HG02763 (cell line): ENCODE data around the gene NEURL1.
"Not testable (repeated sequence)": the region's sequence is repeated elsewhere in the genome, so short reads cannot be mapped to it uniquely, and the experiment has no call there.

Source experiments
- ATAC-seq: cut with Tn5 transposase; IDR thresholded peaks from one replicate; pipeline ENCODE4 v1.9.1; 2021; ENCODE audit warnings: mild to moderate bottlenecking, moderate library complexity; ENCODE audit not compliant: unreplicated experiment

Gene NEURL1

DNA sequence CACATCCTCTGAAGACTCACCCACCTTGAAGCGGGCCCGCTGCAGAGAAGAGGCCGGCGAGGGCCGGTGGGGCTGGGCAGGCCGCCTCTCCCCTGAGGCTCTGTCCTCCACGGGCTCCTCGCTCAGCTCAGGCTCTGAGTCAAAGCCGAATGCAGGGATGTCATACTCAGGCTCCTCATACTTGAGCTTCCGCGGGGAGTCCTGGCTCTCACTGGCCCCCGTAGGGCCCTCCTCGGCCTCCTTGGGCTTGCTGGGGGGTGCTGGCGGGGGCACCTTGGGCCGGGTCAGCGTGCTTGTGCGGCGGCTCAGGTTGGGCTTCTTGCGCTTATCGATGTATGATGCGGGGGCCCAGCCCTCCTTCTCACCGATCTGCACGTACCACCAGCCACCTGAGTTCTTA is 109.9 kb downstream of the NEURL1 start:
- ATAC-seq: no peak

DNA sequence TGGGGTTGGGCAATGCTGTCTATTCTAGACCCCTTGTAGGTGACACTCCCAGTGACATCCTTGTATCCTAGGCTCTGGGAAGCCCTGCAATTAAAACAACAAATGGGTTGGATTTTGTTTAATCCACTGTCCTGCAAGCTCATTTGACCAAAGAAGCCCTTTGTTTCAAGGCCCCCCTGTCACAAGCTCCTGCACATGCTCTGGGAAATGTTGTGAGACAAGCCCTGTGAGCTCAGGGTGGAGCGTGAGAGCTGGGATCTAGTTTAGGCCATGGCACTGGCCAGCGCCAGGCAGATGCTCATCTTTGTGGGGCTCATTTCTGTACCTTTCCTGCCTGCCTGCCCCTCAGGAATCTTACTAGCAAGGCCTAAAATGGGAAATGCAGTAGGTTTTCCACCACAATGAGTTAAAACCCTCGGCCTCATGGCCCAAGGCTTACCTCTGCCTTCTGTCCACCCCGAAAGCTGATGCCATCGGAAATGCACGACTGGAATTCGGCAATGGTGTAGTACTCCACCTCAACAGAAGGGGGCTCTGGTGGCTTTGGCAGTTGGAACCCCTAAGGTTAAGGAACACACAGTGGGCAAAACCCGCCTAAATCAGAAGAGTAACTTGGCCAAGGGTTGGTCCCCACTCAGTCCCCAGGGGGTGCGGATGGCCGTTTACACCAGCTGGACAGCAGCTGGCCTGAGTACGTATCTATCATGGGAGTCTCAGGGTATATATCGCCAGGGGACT is 112.0 kb downstream of the NEURL1 start:
- no peak for ATAC-seq

DNA sequence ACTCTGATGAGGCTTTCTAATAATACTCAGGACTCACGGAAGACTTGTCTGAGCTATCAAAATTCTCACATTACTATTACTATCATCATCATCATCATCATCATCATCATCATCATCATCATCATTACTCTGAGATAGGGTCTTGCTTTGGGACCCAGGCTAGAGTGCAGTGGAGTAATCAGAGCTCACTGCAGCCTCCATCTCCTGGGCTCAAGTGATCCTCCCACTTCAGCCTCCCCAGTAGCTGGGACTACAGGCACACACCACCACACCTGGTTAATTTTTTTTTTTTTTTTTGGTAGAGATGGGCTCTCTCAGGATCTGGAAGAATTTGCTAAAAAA is 112.6 kb downstream of the NEURL1 start:
- ATAC-seq: not testable (repeated sequence)

DNA sequence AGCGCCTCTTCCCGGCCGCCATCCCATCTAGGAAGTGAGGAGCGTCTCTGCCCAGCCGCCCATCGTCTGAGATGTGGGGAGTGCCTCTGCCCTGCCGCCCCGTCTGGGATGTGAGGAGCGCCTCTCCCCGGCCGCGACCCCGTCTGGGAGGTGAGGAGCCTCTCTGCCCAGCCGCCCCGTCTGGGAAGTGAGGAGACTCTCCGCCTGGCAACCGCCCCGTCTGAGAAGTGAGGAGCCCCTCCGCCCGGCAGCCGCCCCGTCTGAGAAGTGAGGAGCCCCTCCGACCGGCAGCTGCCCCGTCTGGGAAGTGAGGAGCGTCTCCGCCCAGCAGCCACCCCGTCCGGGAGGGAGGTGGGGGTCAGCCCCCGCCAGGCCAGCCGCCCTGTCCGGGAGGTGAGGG is 113.5 kb downstream of the NEURL1 start:
- ATAC-seq: not testable (repeated sequence)

DNA sequence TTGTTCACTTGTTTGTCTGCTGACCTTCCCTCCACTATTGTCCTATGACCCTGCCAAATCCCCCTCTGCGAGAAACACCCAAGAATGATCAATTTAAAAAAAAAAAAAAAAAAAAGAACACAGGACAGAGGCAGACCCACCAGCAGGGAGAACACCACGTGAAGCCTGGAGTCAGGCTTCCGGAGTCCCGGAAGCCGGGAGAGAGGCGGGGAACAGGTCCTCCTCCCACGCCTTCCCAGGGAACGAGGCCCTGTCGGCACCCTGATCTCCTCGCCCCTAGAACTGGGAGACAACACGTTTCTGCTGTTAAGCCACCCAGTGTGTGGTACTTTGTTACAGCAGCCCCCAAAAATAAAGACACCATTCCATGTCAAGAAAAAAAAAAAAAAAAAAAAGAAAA is 114.6 kb downstream of the NEURL1 start:
- not testable (repeated sequence) for ATAC-seq

DNA sequence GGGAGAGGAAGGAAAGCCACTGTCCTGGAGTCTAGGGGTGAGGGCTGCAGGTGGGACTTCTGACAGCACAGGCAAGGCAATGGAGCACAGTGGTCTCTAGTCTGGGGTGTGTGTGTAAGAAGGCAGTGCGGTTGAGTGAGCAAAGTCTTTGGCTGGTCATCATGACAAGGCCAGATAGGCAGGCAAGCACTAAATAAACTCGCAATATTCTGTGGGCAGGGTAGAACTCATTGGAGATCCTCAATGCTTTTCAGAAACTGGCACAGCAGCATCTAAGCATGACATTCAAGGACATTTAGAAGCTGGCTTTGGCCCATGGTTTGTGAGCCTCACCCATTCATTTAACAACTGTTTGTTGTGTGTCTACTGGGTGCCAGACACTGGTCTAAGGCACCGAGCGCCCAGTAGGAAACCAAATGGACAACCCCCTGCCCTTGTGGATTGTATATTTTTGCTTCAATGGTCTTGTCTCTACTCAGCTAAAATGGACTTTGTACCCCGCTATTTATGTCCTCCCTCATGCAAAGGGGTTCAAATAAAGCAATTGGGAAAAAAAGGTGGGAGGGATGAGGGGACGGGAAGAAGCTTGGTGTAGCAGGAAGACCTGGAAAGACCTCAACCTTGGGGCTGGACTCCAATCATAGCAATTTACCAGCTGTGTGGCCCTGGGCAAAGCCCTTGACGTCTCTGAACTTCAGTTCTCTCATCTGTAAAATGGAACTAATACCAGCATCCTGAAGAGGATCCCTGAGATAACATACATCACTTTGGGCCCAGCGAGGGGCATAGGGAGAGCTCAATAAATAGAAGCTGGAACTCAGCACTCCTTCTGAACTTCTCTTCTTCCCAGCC is 116.0 kb downstream of the NEURL1 start:
- no peak for ATAC-seq

DNA sequence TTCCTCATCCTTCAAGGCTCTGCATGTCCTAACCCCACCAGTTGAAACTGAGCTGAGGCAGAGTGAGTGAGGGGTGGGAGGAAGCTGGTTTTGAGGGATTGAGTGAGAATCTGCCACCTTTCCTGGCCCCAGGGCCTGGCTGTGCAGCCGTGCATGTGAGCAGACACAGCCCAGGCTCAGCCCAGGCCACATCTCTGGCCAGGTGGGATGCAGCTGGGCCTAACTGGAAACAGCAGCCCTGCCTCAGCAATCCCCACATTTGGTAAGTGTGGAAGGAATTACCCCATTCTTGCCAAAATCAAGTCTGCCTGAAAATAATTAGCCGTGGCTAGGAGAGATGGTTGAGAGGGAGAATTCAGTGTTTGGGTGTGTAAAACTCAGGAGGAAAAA is 116.6 kb downstream of the NEURL1 start:
- no peak for ATAC-seq

DNA sequence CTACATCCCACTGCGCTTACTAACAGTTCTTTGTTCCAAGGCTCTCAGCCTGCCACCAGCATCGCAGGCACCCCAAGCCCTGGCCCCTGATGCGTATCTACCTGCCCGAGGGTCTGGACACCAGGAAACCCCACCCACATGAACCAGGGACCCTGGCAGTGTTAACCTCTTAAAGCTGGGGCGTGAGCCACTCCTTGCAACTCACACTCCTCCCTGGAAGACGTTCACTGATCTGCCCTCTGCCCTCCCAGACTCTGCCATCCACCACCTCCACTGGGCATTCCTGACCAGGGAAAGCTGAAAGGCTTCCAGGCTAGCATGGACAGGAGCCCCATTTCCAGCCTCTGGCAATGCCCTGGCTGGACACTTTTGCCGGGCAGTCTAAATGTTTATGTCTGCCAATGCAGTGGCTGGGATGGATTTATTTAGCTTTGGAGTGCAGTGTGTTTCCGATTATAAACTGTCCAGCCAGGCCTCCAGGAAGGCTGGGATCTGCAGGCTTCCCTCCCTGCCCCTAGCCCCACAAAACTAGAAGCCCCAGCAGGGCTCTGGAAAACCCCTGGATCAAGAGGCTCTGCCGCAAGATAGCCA is 117.5 kb downstream of the NEURL1 start:
- ATAC-seq: no peak

DNA sequence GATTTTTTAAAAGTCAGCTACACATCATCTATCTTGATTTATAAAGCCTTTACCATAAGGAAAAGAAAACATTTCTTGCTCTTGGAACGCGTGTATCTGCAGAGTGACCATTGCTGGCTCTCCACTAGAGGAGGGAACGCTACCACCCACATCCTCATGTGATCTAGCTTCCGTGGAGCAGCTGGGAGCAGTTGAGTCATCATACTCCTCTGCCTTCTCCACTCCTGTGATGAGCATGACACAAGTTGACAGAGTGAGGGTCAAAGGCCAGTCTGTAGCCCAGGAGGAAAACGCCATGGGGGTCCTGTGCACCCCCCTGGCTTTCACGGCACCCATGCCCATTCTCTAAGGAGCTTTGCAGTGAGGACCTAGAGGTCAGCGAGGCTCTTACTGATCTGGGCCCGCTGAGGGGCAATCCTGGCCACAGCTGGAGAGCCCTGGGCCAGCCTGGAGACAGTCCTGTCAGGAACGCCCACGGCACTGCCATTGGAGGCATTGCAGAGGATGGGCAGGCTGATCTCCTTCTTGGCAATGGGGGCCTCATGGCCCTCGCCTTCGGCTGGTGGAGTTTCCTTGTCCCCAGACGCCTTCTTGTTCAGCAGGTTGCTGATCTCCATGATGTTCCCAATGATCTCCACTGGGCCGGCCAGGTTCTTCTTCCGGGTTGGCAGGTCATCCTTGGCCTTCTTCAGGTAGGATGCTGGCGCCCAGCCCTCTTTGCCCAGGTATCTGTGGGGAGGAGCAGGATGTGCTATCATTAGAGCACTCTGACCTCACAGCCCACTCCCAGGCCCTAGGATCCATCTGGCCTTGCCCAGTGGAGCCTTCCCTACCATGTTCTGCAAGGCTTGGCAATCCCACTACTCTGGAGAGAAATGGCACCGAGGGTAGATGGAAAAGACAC is 119.2 kb downstream of the NEURL1 start:
- no peak for ATAC-seq

DNA sequence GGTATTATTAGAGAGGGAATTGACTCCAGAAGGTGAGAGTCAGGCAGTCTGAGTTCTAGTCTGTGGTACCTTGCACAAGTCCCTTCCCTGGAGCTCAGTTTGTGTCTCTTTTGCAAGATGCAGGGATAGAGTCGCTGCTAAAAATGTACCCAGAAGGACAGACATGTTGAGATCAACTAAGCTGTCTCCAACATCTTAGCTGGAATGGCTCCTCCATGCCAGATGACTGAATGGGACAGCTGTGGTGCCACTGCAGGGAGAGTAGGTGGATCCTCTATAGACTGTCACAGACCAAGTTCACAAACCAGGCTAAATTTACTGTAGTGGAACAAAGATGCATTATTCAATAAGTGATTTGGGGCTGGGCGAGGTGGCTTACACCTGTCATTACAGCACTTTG is 120.1 kb downstream of the NEURL1 start:
- ATAC-seq: no peak

DNA sequence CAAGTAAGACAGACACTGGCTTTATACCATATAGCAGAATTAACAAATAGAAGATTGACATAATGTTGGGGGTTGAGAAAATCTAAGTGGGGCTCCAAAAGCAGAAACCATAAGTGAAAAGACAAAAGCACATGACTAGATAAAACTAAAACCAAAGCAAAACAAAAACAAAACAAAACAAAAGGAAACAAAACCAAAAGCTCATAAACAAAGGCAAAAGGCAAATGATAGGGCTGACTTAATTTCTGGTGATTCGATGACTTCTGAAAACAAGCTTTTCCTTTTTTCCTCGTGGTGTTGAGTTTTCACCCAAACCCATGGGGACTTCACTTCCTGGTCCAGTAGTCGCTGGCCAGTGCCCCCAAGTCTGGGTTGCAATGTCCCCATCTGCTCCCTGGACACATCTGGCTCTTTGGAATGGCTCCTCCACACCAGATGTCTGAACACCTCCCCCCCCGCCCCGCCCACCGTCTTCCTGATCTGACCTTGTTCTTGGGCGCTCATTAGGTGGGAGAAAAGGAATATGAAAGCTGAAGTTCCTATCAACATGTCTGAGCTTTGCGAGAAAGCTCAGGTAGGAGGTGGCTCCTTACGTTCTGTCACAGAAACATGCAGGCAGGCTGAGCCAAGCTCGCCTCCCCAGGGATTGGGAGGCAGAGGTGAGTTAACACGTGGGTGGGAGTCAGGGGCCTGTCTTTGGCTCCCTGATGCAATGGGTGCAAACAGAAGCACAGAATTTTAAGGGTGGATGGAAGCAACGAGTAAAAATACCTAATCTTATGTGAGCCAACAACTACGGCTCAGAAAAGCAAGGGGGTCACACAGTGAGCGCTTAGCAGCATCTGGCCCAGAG is 121.0 kb downstream of the NEURL1 start:
- ATAC-seq: no peak

DNA sequence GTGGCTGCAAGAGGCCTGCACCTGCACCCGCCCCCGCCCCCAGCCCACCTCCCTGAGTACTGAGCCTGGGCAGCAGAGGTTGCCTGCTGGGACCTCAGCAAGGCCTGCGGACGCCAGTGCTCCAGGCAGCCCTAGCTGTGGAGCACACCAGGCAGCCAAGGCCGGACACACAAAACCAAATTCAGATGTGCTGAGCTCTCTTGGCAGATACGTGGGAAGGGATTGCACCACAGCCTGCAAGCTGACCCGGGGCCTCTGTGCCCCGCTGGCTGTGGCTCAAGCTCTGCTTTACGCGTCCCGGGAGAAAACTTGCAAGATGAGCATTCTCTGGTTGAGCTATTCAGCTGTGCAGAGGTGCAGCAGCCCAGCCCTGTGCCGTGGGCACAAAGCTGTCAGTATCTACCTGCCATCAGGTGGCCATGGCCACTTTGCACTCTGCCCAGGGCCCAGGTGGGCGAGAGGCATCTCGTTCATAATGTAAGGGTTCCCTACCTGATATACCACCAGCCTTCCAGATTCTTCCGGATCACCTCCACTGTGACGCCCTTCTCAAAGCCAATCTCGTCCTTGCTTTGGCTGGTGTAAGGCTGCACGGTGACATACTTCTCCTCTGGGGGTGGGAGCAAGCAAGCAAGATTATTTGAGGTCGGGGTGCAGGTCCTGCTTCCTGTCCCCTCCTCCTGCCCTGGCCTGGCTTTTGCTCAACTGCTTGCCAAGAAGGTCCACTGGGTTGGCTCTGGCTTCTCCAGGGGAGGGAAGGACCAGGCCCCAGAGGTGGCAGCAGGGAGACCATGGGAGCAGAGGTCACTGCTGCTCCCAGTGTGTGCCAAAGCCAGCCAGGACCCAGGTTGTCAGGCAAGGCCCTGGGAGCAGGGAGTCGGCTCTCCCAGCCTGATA is 123.4 kb downstream of the NEURL1 start:
- ATAC-seq: no peak

DNA sequence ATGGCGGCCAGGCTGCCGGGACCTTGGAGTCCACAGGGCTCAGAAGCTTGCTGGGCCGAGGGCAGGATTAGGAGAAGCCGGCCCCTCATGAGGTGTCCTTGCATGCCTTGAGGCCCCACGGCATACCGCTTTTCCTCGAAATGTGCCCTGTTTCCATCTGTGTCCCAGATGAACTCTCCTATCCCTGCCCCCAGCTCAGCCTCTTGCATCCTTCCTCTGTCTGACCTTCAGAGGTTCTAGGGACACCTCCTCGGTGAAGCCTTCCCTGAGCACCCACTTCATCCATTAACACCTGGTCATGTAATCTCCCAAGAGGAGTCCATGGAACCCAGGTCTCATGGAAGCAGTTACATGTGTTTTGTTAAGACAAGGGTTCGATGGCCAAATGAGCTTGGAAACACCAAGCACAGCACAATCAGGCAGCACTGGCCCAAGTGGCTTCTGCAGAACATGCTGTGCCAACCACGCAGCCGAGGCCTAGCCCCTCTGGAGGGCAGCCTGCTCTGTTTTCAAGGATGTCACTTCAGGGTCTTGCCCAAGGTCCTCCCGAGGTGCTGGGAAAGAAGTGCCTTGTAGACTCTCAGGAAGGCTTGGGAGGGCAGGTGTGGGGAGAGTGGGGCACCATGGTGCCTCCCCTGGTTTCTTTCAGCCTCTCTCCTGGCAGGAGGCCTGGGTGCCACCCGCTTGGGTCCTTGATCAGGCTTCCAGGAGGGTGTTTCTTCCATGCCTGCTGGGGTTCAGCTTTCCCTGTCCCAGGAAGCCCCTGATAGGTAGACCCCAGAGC is 124.3 kb downstream of the NEURL1 start:
- ATAC-seq: no peak

DNA sequence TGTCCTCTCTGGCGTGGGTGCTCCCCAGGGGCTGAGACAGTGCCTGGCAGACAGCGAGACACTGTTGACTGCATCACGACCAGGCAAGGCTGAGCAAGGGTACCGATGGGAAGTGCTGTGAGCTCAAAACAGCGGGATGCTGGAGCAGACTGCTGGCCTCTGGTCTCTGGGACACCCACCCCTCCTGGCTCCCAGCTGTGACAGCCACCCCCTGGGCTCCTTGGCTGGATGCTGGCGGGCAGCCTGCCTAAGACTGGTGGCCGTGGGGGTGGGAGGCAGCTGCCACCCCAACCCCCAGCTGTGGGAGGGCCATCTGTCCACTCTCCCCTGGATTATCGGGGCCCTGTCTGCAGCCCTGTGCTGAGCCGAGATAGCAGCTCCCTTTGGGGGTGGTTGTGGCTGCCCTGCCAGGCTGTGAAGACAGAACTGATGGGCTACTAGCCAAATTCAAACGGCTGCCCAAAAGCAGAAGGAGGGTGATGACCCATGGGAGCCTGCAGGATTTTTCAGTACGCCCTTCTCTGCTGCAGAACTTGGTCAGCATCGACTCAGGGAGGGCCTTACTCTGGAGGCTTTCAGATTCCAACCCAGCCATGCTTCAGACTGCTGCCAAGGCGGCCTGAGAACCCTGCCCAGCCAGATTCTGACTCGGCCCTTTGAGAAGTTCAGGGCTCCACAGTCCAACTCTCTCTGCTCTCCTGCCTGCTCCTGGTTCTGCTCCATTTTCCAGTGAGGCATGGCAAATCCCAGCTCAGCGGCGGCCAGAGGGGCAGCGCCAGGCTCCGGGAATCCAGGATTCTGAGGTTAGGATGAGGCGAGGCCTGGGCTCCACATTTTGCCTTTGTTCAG is 125.3 kb downstream of the NEURL1 start:
- ATAC-seq: no peak

DNA sequence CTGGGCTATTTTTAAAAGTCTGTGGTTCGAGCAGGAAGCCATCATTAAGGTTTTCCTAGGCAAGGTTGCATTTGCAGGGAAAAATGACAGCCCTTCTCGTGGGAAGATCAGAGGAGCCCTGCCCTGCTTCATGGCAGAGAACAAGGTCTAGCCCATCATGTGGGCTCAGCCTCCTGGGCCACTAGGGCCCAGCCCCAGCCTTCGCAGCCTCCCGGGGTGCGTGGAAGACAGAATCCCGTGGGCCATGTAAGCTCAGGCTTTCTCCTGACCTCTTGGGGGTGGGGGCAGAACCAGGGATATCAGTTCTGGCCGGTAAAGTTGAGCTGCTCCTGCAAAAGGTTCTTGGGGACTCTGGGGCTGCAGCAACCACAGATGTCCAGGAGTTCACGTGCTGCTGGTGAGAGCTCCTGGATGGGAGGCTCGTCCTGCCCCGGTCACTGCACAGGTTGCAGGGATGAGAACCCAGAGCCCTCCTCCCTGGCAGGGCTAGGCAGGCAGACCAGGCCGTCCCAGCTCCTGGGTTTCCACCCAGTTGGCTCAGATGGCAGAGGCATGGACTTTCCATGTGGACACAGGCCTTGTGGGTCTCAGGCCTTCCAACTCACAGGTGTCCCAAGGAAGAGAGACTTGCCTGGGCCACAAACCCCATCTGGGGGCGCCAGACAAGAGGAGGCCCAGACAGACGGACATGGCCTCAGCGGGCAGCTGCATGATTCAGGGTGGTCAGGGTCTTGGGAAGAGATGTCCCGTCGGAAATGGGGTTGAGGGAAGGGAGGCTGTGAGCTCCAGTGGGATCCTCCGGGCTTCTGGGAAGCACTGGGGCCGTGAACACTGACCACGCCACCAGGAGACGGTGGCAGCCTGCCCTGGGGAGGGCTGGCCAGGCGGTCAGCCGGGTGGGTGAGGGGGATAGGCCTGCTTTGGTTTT is 126.2 kb downstream of the NEURL1 start:
- ATAC-seq: no peak

DNA sequence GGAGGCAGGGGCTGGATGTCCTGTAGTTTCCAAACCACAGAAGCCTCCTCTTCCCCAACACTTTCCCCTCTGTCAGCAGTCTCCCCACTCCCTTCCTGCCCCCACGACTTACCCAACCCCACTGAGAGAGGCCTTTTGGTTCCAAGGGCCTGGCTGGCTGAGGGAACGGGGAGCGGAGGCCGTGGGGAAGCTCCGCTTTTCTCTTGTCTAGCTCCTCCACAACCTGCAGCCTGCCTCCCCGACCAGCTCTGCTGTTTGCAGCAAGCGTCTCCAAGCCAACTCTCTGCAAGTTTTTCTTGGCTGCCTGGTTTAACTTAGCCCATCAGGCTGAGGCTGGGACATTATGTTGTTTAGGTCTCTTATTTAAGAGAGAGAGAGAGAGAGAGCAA is 126.8 kb downstream of the NEURL1 start:
- ATAC-seq: no peak
